ENCODE results near the gene RNU1-2.

DNA sequence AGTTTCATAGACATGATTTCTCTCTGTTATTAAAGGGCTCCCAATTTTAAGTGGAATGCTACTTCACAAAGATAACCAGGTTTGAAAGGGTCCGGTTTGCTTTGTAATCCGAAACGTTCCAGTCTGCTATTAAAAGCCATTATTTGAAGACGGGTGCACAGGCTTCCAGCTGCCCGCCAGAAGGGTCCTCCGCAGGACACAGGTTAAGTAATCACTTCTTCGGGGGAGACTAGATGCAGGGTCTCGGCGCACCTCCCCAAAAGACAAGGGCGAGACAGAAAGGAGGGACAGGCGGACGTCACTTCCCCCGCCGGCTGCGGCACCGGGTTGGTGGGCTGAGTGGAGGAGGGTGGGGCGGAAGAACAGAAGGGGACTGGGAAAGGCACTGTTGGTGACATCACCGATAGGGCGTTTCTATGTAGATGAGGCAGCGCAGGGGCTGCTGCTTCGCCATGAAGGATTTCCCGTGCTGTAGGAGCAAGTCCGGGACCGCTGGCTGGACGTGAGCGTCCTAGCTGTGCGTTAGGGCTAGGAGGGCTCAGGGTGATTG, 8.9 kb downstream of the RNU1-2 start:
- no peak for TF ChIP-seq POLR2A (IDR thresholded peaks at IDR 0.05; ENCODE audit: low read depth, low read length)
- TF ChIP-seq POLR2AphosphoS5 (IDR thresholded peaks at IDR 0.05; ENCODE audit: low read depth, low read length), result no peak

Measured in GM12891 (cell line).